ENCODE measurements around the gene LAMB4. TPM values are rescaled to one million over a fixed set of nuclear protein-coding genes. Genes with fewer than 3 reads are reported as not detected.

Gene LAMB4
- total RNA-seq, 2 experiments from 2014 or later: not detected

GRCh38 chr7:108045154-108045553 is 85.0 kb downstream of the LAMB4 start:
- no peaks in the 10 kb centered on the region for H3K79me2 ChIP-seq (ENCODE audit: insufficient read depth, low read depth, low read length)
- no peak overlapping the region for H3K4me3 ChIP-seq (ENCODE audit: low read depth, low read length, poor library complexity, severe bottlenecking)
- H3K4me2 ChIP-seq (ENCODE audit: low read length): no peak overlapping the region
- no peak for DNase-seq (ENCODE audit: low spot score)
- H3K4me1 ChIP-seq (ENCODE audit: insufficient read depth, low read length, poor library complexity, severe bottlenecking): peaks cover 5% of the 10 kb centered on the region
- H3K36me3 ChIP-seq (ENCODE audit: insufficient read depth, low read length): no peaks in the 10 kb centered on the region
- no peaks in the 10 kb centered on the region for H3K9me2 ChIP-seq (ENCODE audit: insufficient read depth, low read length)
- POLR2A ChIA-PET: interaction anchor here (0.7 kb wide), 3 partner anchors 11 to 458 kb away, joined by 3 to 5 read pairs (median 4); no protein-coding TSS in a partner anchor
- CTCF ChIA-PET (ENCODE audit: unreplicated experiment): no interaction called here
- H2AFZ ChIP-seq (ENCODE audit: low read length): no peak overlapping the region
- no TSS peak for BruUV-seq (replicated peaks)
- H4K20me1 ChIP-seq (ENCODE audit: insufficient read depth, low read length): no peaks in the 10 kb centered on the region
- H3K9me3 ChIP-seq (ENCODE audit: low read length): no peaks in the 10 kb centered on the region
- intact Hi-C loops (cut with micrococcal nuclease; ENCODE audit: unreplicated experiment): no loop called here
- TF ChIP-seq, protein P1, sequence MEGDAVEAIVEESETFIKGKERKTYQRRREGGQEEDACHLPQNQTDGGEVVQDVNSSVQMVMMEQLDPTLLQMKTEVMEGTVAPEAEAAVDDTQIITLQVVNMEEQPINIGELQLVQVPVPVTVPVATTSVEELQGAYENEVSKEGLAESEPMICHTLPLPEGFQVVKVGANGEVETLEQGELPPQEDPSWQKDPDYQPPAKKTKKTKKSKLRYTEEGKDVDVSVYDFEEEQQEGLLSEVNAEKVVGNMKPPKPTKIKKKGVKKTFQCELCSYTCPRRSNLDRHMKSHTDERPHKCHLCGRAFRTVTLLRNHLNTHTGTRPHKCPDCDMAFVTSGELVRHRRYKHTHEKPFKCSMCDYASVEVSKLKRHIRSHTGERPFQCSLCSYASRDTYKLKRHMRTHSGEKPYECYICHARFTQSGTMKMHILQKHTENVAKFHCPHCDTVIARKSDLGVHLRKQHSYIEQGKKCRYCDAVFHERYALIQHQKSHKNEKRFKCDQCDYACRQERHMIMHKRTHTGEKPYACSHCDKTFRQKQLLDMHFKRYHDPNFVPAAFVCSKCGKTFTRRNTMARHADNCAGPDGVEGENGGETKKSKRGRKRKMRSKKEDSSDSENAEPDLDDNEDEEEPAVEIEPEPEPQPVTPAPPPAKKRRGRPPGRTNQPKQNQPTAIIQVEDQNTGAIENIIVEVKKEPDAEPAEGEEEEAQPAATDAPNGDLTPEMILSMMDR (conservative IDR thresholded peaks at IDR 0.05; ENCODE audit: low read length): no peak
- TF ChIP-seq EZH2phosphoT487 (IDR thresholded peaks at IDR 0.05; ENCODE audit: borderline replicate concordance, low read depth, low read length): no peak
- H3K27ac ChIP-seq (ENCODE audit: low read depth, low read length, poor library complexity, severe bottlenecking): no peak overlapping the region

- Histone ChIP-seq H3K4me2 (ENCODE audit: low read length) (no peak overlapping the region), H3K27ac (ENCODE audit: low read depth, low read length, poor library complexity, severe bottlenecking) (no peak overlapping the region), H4K20me1 (ENCODE audit: insufficient read depth, low read length) (no peaks in the 10 kb centered on the region), H3K9me3 (ENCODE audit: low read length) (no peaks in the 10 kb centered on the region), H2AFZ (ENCODE audit: low read length) (no peak overlapping the region), H3K36me3 (ENCODE audit: insufficient read depth, low read length) (no peaks in the 10 kb centered on the region), H3K79me2 (ENCODE audit: insufficient read depth, low read depth, low read length) (no peaks in the 10 kb centered on the region), H3K4me3 (ENCODE audit: low read depth, low read length, poor library complexity, severe bottlenecking) (no peak overlapping the region), H3K9me2 (ENCODE audit: insufficient read depth, low read length) (no peaks in the 10 kb centered on the region), H3K4me1 (ENCODE audit: insufficient read depth, low read length, poor library complexity, severe bottlenecking) (peaks cover 5% of the 10 kb centered on the region)
- TF ChIP-seq, protein P1 (conservative IDR thresholded peaks at IDR 0.05; ENCODE audit: low read length): no peak
- TF ChIP-seq EZH2phosphoT487 (IDR thresholded peaks at IDR 0.05; ENCODE audit: borderline replicate concordance, low read depth, low read length): no peak
- BruUV-seq (replicated peaks): no TSS peak
- ChIA-PET CTCF (ENCODE audit: unreplicated experiment) (no interaction called here), POLR2A (interaction anchor here (0.6 kb wide), 1 partner anchor 875 kb away, joined by 3 read pairs; no protein-coding TSS in a partner anchor)
- no peak for DNase-seq (ENCODE audit: low spot score)
- intact Hi-C loops (cut with micrococcal nuclease; ENCODE audit: unreplicated experiment): no loop called here
Measured at GRCh38 chr7:108044345-108044744, 85.8 kb downstream of the LAMB4 start.

DNA sequence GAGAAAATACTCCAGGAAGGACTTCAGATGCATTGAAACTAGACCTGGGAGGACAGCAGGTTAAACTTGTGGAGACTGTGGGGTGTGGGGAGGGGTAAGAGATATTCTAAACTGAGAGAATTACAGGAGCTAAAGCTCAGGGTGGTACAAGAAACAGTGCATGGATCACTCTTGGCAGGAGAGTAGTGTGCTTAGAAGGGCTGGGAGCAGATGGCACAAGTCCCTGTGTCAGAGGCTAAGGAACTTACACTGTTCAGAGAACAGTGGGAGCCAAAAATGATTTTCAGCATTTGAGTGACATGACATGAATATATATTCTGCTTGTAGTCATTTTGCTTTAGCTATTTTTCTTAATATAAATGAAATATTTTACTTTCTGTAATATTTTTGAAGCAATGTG is 91.2 kb downstream of the LAMB4 start:
- no TSS peak for BruUV-seq (replicated peaks)
- intact Hi-C loops (cut with micrococcal nuclease; ENCODE audit: unreplicated experiment): no loop called here
- Histone ChIP-seq H4K20me1 (ENCODE audit: insufficient read depth, low read length) (no peaks in the 10 kb centered on the region), H3K79me2 (ENCODE audit: insufficient read depth, low read depth, low read length) (no peaks in the 10 kb centered on the region), H3K4me2 (ENCODE audit: low read length) (no peak overlapping the region), H3K36me3 (ENCODE audit: insufficient read depth, low read length) (no peaks in the 10 kb centered on the region), H3K9me2 (ENCODE audit: insufficient read depth, low read length) (no peaks in the 10 kb centered on the region), H3K4me3 (ENCODE audit: low read depth, low read length, poor library complexity, severe bottlenecking) (no peak overlapping the region), H3K27ac (ENCODE audit: low read depth, low read length, poor library complexity, severe bottlenecking) (no peak overlapping the region), H2AFZ (ENCODE audit: low read length) (no peak overlapping the region), H3K4me1 (ENCODE audit: insufficient read depth, low read length, poor library complexity, severe bottlenecking) (no peaks in the 10 kb centered on the region), H3K9me3 (ENCODE audit: low read length) (no peaks in the 10 kb centered on the region)
- CTCF ChIA-PET (ENCODE audit: unreplicated experiment): no interaction called here
- no peak for TF ChIP-seq EZH2phosphoT487 (IDR thresholded peaks at IDR 0.05; ENCODE audit: borderline replicate concordance, low read depth, low read length)
- TF ChIP-seq, protein P1 (conservative IDR thresholded peaks at IDR 0.05; ENCODE audit: low read length): no peak
- POLR2A ChIA-PET: interaction anchor here (0.7 to 1.7 kb wide), 2 partner anchors 29 to 58 kb away, joined by 4 read pairs; no protein-coding TSS in a partner anchor
- DNase-seq (ENCODE audit: low spot score): no peak

Measured in OCI-LY7 (cell line).